Ovary (tissue), 3 donors: ENCODE measurements around the gene PDE4D.

Source experiments
- EP300 ChIP-seq: sonication (generic); formaldehyde crosslinking; IDR thresholded peaks from one replicate; pipeline ENCODE4 v1.6.1; 2017; ENCODE audit warnings: antibody characterized with exemption
- POLR2A ChIP-seq: fragments of 450-650 bp; IDR thresholded peaks from one replicate; pipeline ENCODE4 v1.6.1; 2017; ENCODE audit warnings: antibody characterized with exemption, mild to moderate bottlenecking, moderate library complexity
- TF ChIP-seq, protein P1 (sequence below), 3 donors: fragments of 450-650 bp in 2 of 3; fragments of 200-600 bp in 1 of 3; IDR thresholded peaks; one replicate each; pipeline versions ENCODE4 v1.5.1 to v1.8.0; 2016 to 2022; ENCODE audit warnings: antibody characterized with exemption in 3 of 3, mild to moderate bottlenecking in 1 of 3
- donor health status: DM: no; HTN: no; CAD: no.

DNA sequence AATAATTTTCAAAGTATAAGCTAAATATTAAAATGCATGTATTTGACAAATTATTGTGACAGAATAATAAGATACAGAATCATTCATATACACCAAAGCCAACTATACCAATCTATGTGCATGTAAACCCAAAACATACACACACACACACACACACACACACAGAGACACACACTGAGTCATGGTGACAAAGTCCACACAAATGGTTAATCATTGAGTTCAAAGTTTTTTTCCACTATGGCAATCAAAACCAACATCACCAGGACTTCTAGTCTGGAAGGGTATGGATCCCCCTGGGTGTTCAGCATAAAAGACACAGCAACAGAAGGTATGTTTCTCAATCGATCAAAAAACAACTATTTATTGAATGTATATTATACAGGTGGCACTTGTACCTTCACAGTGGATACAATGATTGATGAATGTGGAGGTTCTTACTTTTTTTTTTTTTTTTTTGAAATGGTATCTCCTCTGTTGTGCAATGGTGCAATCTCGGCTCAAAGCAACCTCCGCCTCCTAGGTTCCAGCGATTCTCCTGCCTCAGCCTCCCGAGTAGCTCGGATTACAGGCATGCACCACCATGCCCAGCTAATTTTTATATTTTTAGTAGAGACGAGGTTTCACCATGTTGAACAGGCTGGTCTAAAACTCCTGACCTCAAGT is 137.0 kb downstream of the PDE4D start:
- TF ChIP-seq, protein P1, sequence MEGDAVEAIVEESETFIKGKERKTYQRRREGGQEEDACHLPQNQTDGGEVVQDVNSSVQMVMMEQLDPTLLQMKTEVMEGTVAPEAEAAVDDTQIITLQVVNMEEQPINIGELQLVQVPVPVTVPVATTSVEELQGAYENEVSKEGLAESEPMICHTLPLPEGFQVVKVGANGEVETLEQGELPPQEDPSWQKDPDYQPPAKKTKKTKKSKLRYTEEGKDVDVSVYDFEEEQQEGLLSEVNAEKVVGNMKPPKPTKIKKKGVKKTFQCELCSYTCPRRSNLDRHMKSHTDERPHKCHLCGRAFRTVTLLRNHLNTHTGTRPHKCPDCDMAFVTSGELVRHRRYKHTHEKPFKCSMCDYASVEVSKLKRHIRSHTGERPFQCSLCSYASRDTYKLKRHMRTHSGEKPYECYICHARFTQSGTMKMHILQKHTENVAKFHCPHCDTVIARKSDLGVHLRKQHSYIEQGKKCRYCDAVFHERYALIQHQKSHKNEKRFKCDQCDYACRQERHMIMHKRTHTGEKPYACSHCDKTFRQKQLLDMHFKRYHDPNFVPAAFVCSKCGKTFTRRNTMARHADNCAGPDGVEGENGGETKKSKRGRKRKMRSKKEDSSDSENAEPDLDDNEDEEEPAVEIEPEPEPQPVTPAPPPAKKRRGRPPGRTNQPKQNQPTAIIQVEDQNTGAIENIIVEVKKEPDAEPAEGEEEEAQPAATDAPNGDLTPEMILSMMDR (IDR thresholded peaks at IDR 0.05) = no peak
- no peak for TF ChIP-seq POLR2A
- no peak for TF ChIP-seq EP300
